ENCODE data around the gene CIC.

The CIC gene

DNA sequence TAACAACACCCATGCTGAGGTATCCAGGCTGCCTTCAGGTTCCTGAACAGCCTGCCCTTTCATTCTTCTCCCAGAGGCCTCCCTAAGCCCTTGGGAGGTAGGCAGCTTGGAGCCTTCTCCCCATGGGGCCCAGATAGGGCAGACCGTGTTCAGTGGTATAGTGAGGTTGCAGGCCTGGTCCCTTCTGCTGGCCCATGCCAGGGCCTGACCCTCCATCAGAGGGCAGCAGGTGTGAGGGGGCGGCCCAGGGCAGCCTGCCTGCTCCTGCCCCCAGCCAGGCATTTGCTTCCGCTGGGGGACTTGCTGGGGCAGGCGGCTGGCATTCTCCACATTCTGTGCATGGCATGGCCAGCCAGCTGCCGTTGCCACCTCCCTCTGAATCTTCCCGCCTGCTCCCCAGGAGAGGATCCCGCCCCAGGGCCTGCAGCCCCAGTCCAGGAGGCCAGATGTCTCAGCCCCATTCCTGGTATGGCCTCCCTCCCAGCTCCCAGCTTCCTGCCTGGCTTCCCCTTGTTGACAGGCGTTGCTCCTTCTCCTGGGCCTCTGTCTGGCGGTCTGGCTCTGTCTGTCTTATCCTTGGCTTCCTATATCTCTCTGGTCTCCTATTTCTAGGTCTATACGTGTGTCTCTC, 8.9 kb downstream of the CIC start:
- no peak for DNase-seq (ENCODE audit: low spot score)

- DNase-seq (ENCODE audit: low spot score) = no peak
These were observed 9.6 kb downstream of the CIC start for GRCh38 chr19:42278452-42279154.

DNA sequence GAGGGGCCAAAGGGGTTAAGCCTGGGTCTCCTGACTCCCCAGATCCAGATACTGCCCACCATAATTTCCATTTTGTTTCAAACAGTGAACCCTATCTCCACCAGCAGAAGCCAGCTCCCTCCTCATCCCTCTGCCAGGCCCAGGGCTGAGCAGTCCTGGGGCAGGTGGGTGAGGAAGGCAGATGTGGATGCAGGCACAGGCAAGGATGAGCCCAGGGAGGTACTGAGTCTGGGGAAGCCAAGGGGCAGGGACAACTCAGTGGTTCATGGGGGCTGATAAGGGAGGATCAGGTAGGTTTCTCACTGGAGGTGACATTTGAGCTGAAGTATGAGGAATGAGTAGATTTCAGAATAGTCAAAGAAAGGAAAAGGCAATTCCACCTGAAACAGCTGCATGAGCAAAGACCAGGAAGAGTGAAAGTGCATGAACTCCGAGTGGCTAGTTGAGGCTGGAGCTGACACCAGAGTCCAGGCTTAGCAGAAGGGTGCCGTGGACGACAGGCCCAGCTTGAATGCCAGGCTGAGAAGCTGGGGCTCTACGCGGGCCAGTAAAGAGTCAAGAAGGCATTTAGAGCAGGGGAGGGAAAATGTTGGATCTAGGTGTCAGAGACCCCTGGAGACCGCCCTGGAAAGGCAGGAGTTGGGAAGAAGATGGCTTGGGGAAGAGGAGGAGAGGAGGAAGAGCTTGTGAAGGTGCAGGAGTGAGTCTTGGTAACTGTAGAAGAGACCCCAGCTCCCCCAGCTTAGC, 10.3 kb downstream of the CIC start:
- DNase-seq (ENCODE audit: low spot score) = no peak

DNA sequence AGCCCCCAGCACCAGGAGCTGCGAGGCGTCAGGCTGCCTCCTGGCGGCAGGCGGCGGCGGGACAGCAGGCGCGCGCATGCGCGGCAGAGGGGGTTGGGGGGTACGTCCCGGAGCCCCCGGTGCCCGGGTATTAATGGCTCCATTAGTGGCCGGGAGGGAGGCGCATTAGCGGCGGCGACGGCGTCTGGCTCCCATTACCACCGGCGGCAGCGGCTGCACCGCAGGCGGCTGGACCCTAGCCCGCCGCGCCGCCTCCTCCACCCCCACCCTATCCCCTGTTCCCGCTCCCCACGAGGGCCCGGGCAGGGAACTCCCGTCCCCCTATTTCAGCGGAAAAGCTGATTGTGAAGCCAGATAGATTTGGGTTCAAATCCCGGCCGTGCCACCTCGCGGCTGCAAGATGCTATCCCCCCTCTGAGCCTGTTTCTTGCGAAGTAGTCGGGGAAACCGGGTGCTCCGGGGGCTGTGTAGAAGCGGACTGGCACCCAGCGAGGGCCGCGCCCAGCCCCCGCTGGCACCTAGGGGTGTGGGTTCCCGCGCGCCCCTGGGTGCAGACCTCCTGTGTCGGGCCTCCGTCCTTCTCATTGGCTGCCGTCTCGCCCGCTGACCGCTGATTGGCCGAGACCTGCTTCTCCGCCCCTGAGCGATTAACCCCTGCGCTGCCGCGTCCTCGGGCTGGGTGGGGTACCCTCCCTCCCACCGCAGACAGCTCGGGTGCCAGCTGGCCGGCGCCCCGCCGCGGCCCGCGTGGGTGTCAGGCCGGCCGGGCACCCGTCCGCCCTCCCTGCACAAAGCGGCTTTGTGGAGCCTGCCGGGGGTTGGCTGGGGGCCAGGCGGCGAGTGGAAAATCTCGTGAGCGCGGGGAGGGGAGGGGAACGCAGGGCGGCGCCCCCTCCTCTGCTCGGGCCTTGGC, 11.1 kb downstream of the CIC start:
- DNase-seq (ENCODE audit: low spot score) = peak; percentile 87

GRCh38 chr19:42280815-42281145, 11.7 kb downstream of the CIC start:
- DNase-seq (ENCODE audit: low spot score) = no peak

DNA sequence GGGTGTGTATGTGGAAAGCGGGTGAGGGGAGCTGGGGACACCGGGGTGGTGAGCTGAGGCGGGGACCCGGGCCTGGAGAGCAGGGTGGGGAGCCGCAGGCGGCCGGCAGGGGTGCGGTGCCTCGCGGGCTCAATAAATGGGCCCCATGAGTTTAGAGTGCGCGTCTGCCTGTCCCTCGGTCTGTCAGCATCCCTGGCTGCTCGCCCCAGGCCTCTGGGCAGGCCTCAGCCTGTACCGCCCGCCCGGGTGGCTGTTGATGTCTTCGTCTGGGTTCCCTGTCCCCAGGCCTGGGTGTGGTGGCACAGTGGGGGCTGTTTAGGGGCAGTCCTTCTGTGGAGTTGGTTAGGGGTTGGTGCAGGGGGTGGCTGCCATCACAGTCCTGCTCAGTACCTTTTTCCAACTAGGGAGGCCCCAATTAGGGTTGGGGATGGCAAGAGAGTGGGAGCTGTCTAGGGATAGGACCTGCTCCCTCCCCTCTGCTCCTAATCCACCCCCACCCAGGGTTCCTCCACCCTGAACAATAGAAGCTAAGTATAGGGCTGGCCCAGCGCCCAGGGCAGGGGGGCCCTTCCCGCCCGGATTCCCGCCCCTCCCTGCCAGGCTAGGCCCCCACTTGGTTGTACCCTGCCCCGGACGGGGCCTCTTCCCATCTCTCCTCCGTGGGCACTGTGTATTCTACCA, 12.2 kb downstream of the CIC start:
- DNase-seq (ENCODE audit: low spot score) = no peak

DNA sequence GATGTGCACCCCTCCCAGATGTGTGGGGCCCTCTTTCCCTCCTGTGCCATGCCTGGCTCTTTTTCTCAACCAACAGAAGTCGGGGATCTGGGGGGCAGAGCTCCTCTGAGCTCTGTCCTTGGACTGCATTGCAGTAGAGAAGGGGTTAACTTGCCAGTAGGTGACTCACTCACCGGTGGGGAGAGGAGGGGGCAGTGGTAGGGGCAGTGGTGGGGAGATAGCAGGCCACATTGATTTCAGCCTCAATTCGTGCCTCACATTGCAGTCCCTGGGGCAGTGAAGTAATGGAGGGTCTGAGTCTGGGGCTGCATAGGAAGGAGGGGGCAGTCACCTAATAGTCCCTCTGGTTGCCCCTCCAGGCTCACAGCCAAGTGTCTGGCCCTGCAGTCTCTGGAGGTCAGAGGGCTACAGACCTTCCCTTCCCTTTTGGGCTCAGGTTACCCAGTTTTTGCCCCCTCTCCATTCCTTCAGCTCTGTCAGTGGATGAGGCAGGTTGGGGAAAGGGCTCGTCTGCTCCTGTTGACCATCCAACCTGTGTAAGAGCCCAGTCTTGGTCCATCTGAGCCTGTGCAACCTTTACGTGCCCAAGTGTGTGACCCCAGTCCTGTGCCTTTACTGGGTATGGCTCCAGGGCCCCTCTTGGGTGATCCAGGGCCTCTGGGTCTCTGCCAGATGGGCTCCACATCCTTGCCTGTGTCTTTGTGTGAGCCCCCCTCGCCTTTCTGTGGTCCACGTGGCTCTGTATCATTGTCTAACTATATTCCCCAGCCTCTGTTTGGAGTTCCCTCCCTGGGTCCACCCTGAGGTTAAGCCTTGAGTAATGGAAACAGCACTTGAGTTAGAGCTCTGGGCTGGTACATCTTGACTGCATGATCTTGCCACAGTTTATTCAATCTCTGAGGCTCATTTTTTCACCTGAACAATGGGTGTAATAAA, 13.0 kb downstream of the CIC start:
- no peak for DNase-seq (ENCODE audit: low spot score)

DNA sequence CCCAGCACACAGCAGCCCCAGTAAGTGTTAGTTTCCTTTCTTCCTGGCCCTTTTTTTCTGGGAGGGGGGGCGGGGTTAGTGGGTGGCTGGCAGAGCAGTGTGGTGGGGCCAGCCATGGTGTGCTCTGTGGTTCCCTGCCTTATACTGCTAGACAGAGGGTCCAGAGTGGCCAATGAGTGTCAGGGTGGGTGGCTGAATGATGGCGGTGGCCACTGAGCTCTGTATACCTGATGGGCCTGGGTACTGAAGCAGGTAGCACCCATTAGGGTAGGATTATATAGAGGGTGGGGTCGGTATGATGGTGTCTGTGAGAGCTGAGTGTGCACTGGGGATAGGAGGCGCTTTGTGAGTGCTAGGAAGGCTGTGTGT, 13.8 kb downstream of the CIC start:
- no peak for DNase-seq (ENCODE audit: low spot score)

- DNase-seq (ENCODE audit: low spot score) = peak; percentile 97
These were observed 14.4 kb downstream of the CIC start for GRCh38 chr19:42283188-42284065.

GRCh38 chr19:42284066-42284501, 15.0 kb downstream of the CIC start:
- DNase-seq (ENCODE audit: low spot score) = peak; percentile 89

DNA sequence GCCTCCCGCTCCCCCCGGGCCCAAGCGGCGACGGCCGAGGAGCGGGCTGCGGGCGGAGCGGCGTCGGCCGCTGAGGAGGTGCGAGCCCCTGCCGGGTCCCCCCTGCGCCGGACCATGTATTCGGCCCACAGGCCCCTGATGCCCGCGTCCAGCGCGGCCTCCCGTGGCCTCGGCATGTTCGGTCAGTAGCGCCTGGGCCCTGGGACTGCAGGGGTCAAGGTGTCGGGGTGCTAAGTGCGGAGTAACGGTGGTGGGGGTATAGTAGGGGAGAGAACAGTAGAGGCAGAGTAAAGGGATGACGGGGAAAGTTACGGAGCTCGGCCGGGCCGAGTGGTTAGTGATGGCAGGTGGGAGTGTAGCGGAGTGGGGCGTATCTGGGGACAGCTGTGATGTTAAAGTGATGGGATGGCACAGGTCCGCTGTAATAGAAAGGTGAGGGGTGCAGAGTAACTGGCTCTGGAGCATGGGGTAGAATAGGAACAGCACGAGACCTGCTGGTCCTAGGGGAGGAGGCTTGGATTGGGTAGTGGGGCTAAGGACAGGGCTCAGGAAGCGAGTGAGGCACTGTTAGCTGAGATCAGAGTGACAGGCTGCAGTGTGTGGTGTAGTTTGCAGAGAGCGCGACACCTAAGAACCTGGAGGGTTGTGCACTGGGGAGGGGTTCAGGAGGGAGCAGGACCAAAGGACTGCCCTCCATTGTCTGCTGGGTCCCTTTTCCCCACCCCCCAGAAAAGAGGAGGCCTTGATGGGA, 15.7 kb downstream of the CIC start:
- no peak for DNase-seq (ENCODE audit: low spot score)

DNA sequence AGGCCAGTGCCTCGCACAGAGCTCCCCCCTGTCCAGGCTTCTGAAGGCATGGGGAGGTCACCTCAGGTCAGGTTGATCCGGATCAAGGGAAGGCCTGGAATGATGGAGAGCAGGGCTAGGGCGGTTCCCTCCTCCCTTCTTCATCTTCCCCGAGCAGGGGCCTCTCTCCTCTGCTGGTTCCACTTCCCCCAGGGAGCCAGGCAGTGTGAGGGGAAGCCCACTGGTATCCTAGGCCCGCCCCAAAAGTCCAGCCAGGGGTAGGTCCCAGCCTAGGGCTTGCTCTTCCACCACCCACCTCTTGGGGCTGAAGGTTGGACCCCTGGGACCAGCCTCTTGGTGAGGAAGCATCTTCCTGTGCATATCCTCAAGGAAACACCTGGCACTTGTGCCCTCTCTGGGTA, 16.5 kb downstream of the CIC start:
- no peak for DNase-seq (ENCODE audit: low spot score)

GRCh38 chr19:42285988-42286348, 16.9 kb downstream of the CIC start:
- no peak for DNase-seq (ENCODE audit: low spot score)

DNA sequence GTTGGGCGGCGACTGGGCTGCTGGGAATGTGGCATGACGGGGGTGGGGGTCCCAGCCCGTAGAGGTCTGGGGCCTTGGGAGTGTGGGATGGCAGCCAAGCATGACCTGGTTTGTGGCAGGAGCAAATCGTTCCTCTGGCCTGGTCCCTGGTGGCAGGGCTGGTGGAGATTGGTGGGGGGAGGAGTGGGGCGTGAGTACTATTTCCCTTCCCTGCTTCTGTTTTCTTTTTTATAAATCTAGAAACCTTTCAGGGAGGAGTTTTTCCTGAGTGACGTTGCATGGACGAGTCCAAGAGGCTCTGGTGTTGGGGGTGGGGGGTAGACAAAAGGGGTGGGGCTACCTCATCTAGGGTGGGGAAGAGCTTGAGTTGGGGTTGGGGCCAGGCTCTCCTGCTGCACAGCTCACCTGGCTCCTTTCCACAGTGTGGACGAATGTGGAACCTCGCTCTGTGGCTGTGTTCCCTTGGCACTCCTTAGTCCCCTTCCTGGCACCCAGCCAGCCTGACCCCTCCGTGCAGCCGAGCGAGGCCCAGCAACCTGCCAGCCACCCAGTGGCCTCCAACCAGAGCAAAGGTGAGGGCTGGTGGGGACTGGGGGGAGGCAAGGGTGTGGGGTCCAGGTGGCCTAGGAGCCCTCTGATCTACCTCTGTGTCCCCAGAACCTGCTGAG, 17.4 kb downstream of the CIC start:
- DNase-seq (ENCODE audit: low spot score) = no peak

GRCh38 chr19:42287017-42287826, 18.2 kb downstream of the CIC start:
- DNase-seq (ENCODE audit: low spot score) = no peak

DNA sequence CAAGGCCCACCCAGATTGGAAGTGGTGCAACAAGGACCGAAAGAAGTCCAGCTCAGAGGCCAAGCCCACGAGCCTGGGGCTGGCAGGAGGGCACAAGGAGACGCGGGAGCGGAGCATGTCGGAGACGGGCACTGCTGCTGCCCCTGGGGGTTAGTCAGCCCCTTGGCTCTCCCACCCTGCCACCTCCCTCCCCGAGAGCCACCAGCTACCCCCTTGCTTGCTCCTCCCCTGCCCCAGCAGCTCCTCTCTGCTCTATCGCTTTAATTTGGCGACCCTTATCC, 18.7 kb downstream of the CIC start:
- no peak for DNase-seq (ENCODE audit: low spot score)

- DNase-seq (ENCODE audit: low spot score) = no peak
These were observed 19.3 kb downstream of the CIC start for GRCh38 chr19:42288387-42288786.

All from CD4-positive, alpha-beta T cell treated with Interleukin-6 at 100 ng/mL for 8 hours (primary cell).